GM19043 (cell line): ENCODE data around the gene CCDC89.
A peak's percentile ranks its signal among the peaks of the same experiment; 100 is the strongest.
"Not testable (repeated sequence)": the region's sequence is repeated elsewhere in the genome, so short reads cannot be mapped to it uniquely, and the experiment has no call there.

Experiments used
- ATAC-seq: cut with Tn5 transposase; IDR thresholded peaks from one replicate; pipeline ENCODE4 v1.9.1; 2021; ENCODE audit warnings: low read depth; ENCODE audit not compliant: unreplicated experiment

CCDC89 gene

GRCh38 chr11:85695546-85695945 is 9.6 kb upstream of the CCDC89 start:
- no peak for ATAC-seq

DNA sequence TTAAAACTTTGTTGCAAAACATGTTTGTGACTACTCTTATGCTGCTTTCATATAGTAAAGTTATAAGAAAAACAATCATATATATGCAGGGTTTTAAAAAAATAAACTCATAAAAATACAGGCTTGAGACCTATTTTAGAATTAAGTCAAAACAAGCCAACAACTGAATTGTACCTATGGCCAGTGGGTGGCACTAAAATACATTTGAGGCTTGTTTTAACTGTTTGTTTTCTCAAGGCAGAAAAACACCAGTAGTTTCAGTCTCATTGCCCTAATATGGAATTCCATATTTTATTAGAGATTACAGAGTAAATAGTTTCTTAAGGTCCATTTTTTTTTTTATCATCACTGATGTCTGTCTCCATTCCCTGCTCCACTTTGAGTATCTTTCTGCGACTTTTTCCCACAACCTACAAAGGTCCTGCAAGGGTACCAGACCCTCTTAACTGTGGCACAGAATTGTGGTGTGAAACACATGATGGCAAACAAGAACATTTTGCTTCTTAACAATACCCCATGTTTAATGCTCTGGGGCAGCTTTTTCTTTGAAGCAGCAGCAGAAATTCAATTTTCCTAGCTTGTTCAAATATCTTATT is 8.5 kb upstream of the CCDC89 start:
- no peak for ATAC-seq

DNA sequence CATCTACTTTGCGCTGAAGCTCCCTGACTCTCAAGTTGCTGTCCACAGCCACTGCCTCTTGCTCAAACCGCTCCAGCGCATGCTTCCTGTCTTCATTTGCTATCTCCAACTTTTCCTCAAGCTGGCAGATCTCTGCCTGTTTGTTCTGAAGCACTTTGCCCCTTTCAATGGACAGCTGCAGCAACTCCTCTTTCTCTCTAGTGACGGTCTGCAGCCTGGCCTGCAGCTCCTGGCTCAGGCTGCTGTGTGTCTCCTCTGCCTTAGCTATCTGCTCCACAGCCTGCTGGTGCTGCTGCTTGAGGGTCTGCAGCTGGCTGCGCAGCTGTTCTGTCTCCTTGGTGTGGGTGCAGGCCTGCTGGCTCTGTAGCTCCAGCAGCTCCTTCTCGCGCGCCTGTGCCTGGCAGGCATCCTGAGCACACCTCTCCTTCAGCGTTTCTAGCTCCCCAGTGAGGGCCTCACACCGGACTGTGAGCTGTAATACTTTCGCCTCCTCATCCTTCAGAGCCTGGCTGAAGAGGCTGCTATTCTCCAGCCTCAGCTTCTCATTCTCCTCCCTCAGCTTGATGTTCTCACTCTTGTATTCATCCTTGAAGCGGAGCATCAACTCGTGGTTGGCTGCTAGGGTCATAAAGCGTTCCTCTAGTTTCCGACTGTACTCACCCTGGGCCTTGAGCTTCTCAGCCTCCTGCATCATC is 723 bp downstream of the CCDC89 start:
- no peak for ATAC-seq

DNA sequence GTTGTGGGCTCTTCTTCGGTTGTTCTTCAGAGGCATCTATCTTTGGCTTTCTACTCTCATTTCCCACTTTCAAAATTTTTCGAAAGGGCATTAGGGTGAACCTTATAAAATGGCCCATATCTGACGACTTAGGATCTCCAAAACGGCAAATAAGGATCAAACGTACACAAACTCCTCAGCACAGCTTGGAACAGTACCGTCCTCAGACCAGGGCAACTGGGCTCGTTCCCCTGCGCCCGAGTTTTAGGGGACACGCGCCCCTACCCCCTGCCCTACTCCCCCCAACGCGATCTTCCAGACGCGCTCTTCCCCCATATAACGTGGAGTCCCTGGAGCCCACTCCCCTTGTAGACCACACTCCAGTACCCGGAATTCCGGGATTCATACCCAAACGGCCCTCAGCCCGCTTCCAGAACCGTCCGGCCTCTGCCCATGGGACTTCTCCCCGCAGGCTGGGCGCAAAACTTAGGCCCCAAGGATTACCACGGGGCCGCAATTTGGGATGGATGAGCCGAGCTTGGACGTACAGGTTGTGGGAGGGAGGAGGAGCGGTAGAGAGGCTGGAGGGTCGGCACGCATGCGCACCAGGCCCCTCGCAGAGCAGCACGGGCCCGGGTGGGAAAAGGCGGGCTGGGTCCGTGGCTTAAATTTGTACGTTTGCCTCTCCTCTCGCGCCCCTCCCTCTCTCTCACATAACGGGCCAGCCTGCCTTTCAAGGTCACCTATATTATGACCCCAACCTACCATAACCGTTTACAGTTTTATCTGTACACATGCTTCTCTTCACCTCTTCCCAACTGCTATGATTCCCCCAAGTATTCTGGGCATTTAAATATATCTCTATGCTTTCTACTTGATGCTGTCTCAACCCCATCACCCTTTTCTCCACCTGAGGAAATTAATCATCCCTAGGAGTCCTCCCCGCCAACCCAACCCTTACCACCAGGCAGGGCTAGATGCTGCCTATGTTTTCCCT is 3.4 kb downstream of the CCDC89 start:
- peak; percentile 62 for ATAC-seq

- no peak for ATAC-seq
Observed at GRCh38 chr11:85680897-85681296, 5.1 kb downstream of the CCDC89 start.

GRCh38 chr11:85679576-85679975 is 6.4 kb downstream of the CCDC89 start:
- ATAC-seq, result no peak

- no peak for ATAC-seq
Observed at GRCh38 chr11:85673393-85673792, 12.6 kb downstream of the CCDC89 start.

DNA sequence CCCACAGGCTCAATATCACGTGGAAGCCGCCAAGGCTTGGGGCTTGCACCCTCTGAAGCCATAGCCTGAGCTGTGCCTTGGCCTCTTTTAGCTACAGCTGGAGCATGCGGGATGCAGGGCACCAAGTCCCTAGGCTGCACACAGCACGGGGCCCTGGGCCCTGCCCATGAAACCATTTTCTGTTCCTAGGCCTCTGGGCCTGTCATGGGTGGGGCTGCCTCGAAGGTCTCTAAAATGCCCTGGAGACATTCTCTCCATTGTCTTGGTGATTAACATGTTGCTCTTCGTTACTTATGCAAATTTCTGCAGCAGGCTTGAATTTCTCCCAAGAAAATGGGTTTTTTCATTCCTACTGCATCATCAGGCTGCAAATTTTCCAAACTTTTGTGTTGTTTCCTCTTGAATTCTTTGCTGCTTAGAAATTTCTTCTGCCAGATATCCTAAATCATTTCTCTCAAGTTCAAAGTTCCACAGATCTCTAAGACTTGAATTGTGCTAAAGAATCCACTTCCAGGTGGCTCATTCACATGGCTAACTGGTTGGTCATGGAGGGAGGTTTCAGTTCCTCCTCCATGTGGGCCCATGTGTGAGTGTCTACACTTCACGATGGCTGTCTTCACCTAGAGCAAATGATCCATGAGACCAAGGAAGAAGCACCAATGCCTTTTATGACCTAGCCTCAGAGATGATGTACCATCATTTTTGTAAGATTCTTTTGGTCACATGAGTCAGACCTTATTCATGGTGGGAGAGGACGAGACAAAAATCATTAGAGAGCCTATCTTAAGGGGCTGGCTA is 13.7 kb downstream of the CCDC89 start:
- ATAC-seq, result no peak

DNA sequence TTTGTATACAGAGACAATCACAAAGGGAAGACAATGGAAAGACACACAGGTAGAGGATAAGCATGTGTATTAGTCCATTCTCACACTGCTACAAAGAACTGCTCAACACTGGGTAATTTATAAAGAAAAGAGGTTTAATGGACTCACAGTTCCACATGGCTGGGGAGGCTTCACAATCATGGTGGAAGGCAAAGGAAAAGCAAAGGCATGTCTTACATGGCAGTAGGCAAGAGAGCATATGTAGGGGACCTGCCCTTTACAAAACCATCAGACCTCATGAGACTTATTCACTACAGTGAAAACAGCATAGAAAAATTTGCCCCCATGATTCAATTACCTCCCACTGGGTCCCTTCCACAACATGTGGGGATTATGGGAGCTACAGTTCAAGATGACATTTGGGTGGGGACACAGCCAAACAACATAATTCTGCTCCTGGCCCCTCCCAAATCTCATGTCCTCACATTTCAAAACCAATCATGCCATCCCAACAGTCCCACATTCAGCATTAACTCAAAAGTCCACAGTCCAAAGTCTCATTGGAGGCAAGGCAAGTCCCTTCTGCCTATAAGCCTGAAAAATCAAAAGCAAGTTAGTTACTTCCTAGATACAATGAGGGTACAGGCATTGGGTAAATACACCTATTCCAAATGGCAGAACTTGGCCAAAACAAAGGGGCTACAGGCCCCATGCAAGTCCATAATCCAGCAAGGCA is 14.9 kb downstream of the CCDC89 start:
- ATAC-seq, result not testable (repeated sequence)

DNA sequence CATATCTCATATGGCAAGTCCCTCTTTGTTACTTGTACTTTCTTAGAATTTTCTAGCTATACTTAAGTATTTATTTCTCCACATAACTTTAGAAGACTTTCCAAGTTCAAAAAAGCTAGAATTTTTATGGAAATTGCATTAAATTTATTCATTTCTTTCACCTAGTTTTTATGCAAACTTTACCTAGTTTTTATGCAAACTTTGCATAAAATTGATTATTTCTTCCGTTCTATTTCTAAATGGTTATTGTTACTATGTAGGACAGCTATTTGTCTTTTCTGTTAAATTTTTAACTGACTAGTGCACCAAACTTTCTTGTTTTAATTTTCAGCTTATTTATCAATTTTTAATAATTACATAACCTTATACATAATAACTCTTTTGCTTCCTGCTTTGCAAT is 17.8 kb downstream of the CCDC89 start:
- ATAC-seq, result no peak

DNA sequence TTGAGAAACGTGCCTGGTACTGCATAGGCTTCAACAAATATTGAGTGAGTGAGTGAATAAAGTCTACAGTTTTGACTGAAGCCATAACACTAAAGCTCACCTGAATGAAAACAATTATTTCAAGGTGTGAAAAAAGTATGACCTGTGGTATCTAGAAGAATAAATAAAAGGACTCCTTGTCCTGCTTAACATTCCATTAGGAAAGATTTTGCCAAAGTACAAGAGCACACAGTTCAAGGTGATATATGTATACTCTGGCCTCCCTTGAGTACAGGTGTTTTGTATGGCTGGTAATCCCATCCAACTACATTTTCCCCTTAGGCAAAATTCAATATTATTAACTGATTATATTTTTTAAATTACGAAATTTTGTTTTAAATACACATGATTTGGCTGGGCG is 19.3 kb downstream of the CCDC89 start:
- no peak for ATAC-seq

- ATAC-seq, result no peak
Observed at GRCh38 chr11:85665733-85666132, 20.3 kb downstream of the CCDC89 start.

GRCh38 chr11:85664615-85665481 is 21.1 kb downstream of the CCDC89 start, which contains the start of gene CREBZF:
Gene CREBZF, minus strand, starts transcription at chr11:85665129. Its CDS starts 254 bp downstream, at chr11:85664875.
- ATAC-seq, result peak; percentile 91

- peak; percentile 53 for ATAC-seq
Observed at GRCh38 chr11:85663753-85664614, 22.0 kb downstream of the CCDC89 start.

GRCh38 chr11:85663080-85663752 is 22.8 kb downstream of the CCDC89 start:
- ATAC-seq, result no peak

DNA sequence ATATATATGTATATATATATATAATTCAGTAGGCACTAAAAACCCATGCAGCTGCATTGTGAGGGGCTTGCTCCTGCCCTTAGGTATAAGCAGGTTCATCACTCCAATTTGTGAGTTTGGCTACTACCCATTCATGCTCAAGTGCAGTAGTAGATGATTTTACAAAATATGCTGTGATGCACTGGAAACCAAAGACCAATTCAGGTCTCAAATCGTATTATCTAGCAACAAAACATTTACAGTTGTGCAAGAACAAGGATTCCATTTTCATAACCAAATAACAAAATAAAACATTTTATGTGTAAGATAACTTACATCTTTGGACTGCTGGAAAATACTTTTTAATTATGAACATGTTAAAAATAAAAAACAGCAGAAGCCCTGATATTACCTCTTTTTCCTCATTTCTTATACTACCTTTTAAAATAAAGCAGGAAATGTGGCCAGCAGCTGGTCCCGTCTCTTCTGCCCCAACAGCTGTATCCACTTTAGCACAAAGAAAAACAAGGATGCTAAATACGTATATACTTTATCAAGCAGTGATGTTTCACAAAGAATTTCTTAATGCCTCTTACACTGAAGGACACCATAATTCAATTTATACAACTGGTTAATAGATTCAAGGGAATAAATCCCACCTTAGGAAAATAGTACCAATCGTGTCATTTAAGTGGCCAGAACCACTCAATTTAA is 23.9 kb downstream of the CCDC89 start:
- no peak for ATAC-seq

GRCh38 chr11:85658180-85658579 is 27.8 kb downstream of the CCDC89 start:
- ATAC-seq, result no peak
